ENCODE results near the gene STK39.

STK39 gene

DNA sequence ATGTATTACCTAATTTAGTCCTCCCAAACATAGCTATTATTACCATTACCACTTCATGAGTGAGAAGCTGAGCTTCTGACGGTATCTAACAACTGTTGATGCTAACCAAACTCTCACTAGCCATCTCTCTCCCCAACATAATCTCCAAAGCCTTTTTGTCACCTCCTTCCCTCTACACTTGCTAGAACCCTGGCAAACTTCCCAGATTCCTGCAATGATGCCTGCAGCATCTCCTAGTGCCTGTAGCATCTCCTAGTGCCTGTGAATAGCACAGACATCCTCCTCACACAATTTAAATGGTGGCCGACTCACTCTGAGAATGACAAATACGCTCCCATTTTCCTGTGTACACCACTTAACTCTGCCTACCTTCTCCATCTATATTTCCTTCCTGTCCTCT lies 126.7 kb downstream of the STK39 start:
- Histone ChIP-seq H3K4me3 (replicated peaks; ENCODE audit: insufficient read depth, low read length) (no peak overlapping the region), H3K27me3 (ENCODE audit: insufficient read depth, poor library complexity, severe bottlenecking) (no peaks in the 10 kb centered on the region), H3K27ac (replicated peaks) (no peak overlapping the region)
- no peak for DNase-seq (ENCODE audit: low read depth in 1 of 2, low spot score in 1 of 2)
- no peak for TF ChIP-seq REST (IDR thresholded peaks at IDR 0.05; ENCODE audit: insufficient replicate concordance, low read depth)
- no peak for TF ChIP-seq GABPA (IDR thresholded peaks at IDR 0.05; ENCODE audit: low read depth)
- no peak for TF ChIP-seq SPI1 (IDR thresholded peaks at IDR 0.05; ENCODE audit: borderline replicate concordance, low read depth)
- no peak for TF ChIP-seq POLR2AphosphoS5 (IDR thresholded peaks at IDR 0.05; ENCODE audit: low read depth)
- no peak for TF ChIP-seq CTCF (IDR thresholded peaks at IDR 0.05; ENCODE audit: insufficient read depth, low read length)

- H3K27me3 ChIP-seq (ENCODE audit: insufficient read depth, poor library complexity, severe bottlenecking), result no peaks in the 10 kb centered on the region
- no peak overlapping the region for H3K27ac ChIP-seq (replicated peaks)
- DNase-seq (ENCODE audit: low read depth in 1 of 2, low spot score in 1 of 2), result no peak
- TF ChIP-seq CTCF (IDR thresholded peaks at IDR 0.05; ENCODE audit: insufficient read depth, low read length) (no peak), POLR2AphosphoS5 (IDR thresholded peaks at IDR 0.05; ENCODE audit: low read depth) (no peak), GABPA (IDR thresholded peaks at IDR 0.05; ENCODE audit: low read depth) (no peak), REST (IDR thresholded peaks at IDR 0.05; ENCODE audit: insufficient replicate concordance, low read depth) (no peak), SPI1 (IDR thresholded peaks at IDR 0.05; ENCODE audit: borderline replicate concordance, low read depth) (no peak)
- H3K4me3 ChIP-seq (replicated peaks; ENCODE audit: insufficient read depth, low read length), result no peak overlapping the region
These were observed 127.1 kb downstream of the STK39 start for GRCh38 chr2:168120310-168120709.

DNA sequence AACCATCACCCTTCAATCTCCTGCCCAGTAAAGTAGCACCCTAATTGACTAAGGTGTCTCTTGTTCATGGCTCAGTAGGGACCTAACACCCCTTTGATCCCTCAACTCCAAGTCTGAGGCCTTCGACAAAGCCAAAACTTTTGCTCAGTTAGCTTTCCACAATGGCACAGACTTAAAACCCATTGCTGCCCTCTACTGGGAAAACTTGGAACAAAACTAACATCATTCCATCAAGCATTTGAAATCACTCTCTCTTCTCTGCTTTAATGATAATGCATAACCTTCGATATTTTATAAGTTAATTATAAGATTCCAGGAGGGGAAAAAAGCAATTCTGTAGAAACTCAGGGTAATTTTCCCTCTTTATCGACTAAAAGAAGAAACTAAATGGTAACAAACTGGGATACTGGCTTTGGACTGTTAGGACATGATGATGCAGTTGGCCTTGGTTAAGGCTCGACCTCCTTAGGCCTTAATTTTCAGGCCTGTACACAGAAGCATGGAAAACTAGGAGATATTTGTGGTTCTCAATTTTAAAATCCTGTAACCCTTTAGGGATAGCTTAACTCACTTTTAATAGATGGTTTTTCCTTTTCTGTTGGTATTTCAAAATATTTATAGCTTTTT lies 127.8 kb downstream of the STK39 start:
- Histone ChIP-seq H3K27ac (replicated peaks) (no peak overlapping the region), H3K27me3 (ENCODE audit: insufficient read depth, poor library complexity, severe bottlenecking) (no peaks in the 10 kb centered on the region), H3K4me3 (replicated peaks; ENCODE audit: insufficient read depth, low read length) (no peak overlapping the region)
- DNase-seq (ENCODE audit: low read depth in 1 of 2, low spot score in 1 of 2), result peak in 1 of 2 experiments; percentile 37
- TF ChIP-seq CTCF (IDR thresholded peaks at IDR 0.05; ENCODE audit: insufficient read depth, low read length), result peak; percentile 23
- TF ChIP-seq GABPA (IDR thresholded peaks at IDR 0.05; ENCODE audit: low read depth), result no peak
- TF ChIP-seq REST (IDR thresholded peaks at IDR 0.05; ENCODE audit: insufficient replicate concordance, low read depth), result no peak
- TF ChIP-seq SPI1 (IDR thresholded peaks at IDR 0.05; ENCODE audit: borderline replicate concordance, low read depth), result no peak

All from HL-60 (cell line).